Calu3 (cell line): Measurements from ENCODE around the gene GPSM1. TPM values are rescaled to one million over a fixed set of nuclear protein-coding genes. Genes with fewer than 3 reads are reported as not detected.

Experiments used
- BruUV-seq: library from RNA; stranded (reverse); fragments of 400-500 nt; replicated peaks from 2 replicates; lab custom pipeline; 2021; lab: Mats Ljungman, UMichigan
- CTCF ChIA-PET: fragments of 300-600 bp; sonication (Branson Sonifier 250); formaldehyde crosslinking; loops from one replicate; lab custom pipeline; 2022; ENCODE audit warnings: antibody characterized with exemption; lab: Charles Lee
- DNase-seq: peaks from one replicate; pipeline ENCODE4 v3.0.0; 2022
- H3K27ac Mint-ChIP-seq: one replicate; pipeline ENCODE4 v1.8.0; 2022; ENCODE audit warnings: mixed read lengths; ENCODE audit not compliant: unreplicated experiment
- H3K27me3 Mint-ChIP-seq: one replicate; pipeline ENCODE4 v1.8.0; 2022; ENCODE audit warnings: mixed read lengths; ENCODE audit not compliant: unreplicated experiment
- H3K36me3 Mint-ChIP-seq: one replicate; pipeline ENCODE4 v1.8.0; 2022; ENCODE audit warnings: mild to moderate bottlenecking, moderate library complexity, mixed read lengths; ENCODE audit not compliant: insufficient read depth, unreplicated experiment
- H3K4me1 Mint-ChIP-seq: one replicate; pipeline ENCODE4 v1.8.0; 2022; ENCODE audit warnings: mild to moderate bottlenecking, low read depth, mixed read lengths; ENCODE audit not compliant: unreplicated experiment
- H3K4me3 Mint-ChIP-seq: one replicate; pipeline ENCODE4 v1.8.0; 2022; ENCODE audit warnings: mild to moderate bottlenecking, low read depth, moderate library complexity, mixed read lengths; ENCODE audit not compliant: unreplicated experiment
- H3K9me3 Mint-ChIP-seq: one replicate; pipeline ENCODE4 v1.8.0; 2022; ENCODE audit warnings: low read depth, mixed read lengths; ENCODE audit not compliant: unreplicated experiment
- intact Hi-C: fragments of 100-400 bp; cut with micrococcal nuclease; formaldehyde crosslinking; loops from one replicate; pipeline ENCODE4 v1.10.0; 2022; ENCODE audit not compliant: unreplicated experiment
- total RNA-seq: library from RNA; stranded (reverse); gene quantifications from 2 replicates; pipeline ENCODE4 v1.2.3, GENCODE V29; 2022
- TF ChIP-seq, protein P1 (sequence below): fragments of 200-600 bp; IDR thresholded peaks from one replicate; pipeline ENCODE4 v1.8.0; 2022; ENCODE audit warnings: antibody characterized with exemption; ENCODE audit not compliant: unreplicated experiment

The GPSM1 gene
- total RNA-seq, 1 experiment from 2014 or later: 3.9 TPM

DNA sequence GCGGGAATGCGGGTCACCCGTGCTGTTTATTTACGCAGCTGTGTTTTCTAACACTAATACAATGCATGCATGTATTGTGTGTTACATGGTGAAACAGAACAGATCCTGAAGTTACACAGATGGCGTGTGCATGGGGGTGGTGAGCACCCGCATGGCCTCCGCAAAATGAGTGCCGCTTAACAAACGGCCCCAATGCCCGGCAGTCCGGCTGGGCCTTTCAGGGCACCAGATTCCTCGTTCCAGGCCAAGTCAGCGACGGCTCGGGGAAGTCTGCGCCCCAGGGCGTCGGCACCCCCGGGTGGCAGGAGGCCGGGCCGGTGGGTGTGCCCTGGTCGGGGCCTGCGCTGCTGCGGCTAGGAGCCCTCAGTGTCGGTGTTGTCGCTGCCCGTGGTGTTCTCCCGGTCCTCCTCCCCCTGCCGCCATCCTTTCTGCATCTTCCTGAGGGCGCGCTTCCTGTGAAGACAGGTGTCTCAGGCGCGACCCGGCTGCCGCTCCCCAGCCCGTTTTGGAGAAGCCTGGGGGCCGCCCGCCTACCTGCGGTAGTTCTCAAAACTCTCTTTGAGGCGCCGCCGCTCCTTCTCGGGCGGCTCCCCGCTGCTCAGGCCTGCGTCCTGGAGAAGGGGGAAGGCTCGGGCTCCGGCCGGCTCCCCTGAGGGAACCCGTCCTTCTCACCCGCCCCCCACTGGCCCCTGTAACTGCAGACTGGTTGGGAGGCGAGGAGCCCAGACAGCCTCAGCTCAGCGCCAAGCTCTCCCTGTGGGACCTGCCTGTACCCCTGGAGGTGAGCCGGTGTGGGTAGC, 36.8 kb downstream of the GPSM1 start:
- Mint-ChIP-seq H3K27ac (no peak overlapping the region), H3K36me3 (peaks cover 40% of the 10 kb centered on the region), H3K27me3 (no peaks in the 10 kb centered on the region), H3K9me3 (no peaks in the 10 kb centered on the region), H3K4me3 (peak overlapping the region; percentile 67), H3K4me1 (no peaks in the 10 kb centered on the region)
- BruUV-seq: TSS peak; percentile 59
- CTCF ChIA-PET: interaction anchor here (1.3 to 1.6 kb wide), 2 partner anchors 19 to 32 kb away, joined by 3 to 7 read pairs; no protein-coding TSS in a partner anchor
- TF ChIP-seq, protein P1, sequence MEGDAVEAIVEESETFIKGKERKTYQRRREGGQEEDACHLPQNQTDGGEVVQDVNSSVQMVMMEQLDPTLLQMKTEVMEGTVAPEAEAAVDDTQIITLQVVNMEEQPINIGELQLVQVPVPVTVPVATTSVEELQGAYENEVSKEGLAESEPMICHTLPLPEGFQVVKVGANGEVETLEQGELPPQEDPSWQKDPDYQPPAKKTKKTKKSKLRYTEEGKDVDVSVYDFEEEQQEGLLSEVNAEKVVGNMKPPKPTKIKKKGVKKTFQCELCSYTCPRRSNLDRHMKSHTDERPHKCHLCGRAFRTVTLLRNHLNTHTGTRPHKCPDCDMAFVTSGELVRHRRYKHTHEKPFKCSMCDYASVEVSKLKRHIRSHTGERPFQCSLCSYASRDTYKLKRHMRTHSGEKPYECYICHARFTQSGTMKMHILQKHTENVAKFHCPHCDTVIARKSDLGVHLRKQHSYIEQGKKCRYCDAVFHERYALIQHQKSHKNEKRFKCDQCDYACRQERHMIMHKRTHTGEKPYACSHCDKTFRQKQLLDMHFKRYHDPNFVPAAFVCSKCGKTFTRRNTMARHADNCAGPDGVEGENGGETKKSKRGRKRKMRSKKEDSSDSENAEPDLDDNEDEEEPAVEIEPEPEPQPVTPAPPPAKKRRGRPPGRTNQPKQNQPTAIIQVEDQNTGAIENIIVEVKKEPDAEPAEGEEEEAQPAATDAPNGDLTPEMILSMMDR: peak; percentile 5
- intact Hi-C loops: no loop called here
- DNase-seq: no peak

- H3K4me1 Mint-ChIP-seq: no peaks in the 10 kb centered on the region
- CTCF ChIA-PET: no interaction called here
- H3K36me3 Mint-ChIP-seq: peaks cover 37% of the 10 kb centered on the region
- BruUV-seq: no TSS peak
- no peaks in the 10 kb centered on the region for H3K9me3 Mint-ChIP-seq
- H3K27me3 Mint-ChIP-seq: no peaks in the 10 kb centered on the region
- no peak overlapping the region for H3K27ac Mint-ChIP-seq
- no peak overlapping the region for H3K4me3 Mint-ChIP-seq
- TF ChIP-seq, protein P1: no peak
- intact Hi-C loops: no loop called here
- no peak for DNase-seq
Measured at GRCh38 chr9:136364942-136365774, 37.8 kb downstream of the GPSM1 start.

- TF ChIP-seq, protein P1: no peak
- no TSS peak for BruUV-seq
- CTCF ChIA-PET: no interaction called here
- Mint-ChIP-seq H3K36me3 (peaks cover 32% of the 10 kb centered on the region), H3K9me3 (no peaks in the 10 kb centered on the region), H3K27me3 (no peaks in the 10 kb centered on the region), H3K4me3 (no peak overlapping the region), H3K4me1 (no peaks in the 10 kb centered on the region), H3K27ac (no peak overlapping the region)
- intact Hi-C loops: no loop called here
- DNase-seq: no peak
Measured at GRCh38 chr9:136365775-136366222, 38.5 kb downstream of the GPSM1 start.

DNA sequence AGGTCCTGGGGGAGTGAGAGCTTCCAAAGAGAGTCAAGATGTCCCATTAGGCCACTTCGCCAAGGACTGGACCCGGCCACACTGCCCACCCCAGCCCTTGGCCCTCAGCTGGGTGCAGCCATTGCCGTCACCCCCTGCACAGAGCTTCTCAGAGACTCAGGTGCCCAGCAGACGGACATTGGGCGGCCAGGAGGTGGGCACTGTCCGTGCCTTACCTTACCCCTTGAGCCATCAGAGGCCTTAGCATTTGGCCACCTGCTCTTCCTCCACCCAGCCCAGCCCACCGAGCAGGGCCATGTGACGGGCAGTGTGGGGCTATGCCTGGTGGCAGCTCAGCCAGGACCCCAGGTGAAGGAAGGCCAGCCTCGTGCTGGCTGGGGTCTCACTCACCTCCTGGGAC, 39.5 kb downstream of the GPSM1 start:
- H3K36me3 Mint-ChIP-seq: peaks cover 26% of the 10 kb centered on the region
- CTCF ChIA-PET: no interaction called here
- DNase-seq: no peak
- no peaks in the 10 kb centered on the region for H3K4me1 Mint-ChIP-seq
- no peak overlapping the region for H3K27ac Mint-ChIP-seq
- H3K27me3 Mint-ChIP-seq: no peaks in the 10 kb centered on the region
- intact Hi-C loops: no loop called here
- TF ChIP-seq, protein P1: no peak
- H3K9me3 Mint-ChIP-seq: no peaks in the 10 kb centered on the region
- BruUV-seq: no TSS peak
- H3K4me3 Mint-ChIP-seq: no peak overlapping the region
